ENCODE data around the gene BMPR1A. TPM values are rescaled to one million over a fixed set of nuclear protein-coding genes. Genes with fewer than 3 reads are reported as not detected.

The BMPR1A gene
- total and polyA plus RNA-seq, 4 experiments from 2014 or later, result 4.7 to 21.0 (median 10.4) TPM

- Histone ChIP-seq H3K36me3 (ENCODE audit: insufficient read depth, low read length) (no peaks in the 10 kb centered on the region), H3K27me3 (ENCODE audit: insufficient read depth, low read length) (no peaks in the 10 kb centered on the region), H3K27ac (ENCODE audit: low read depth, low read length) (no peak overlapping the region), H3K4me1 (ENCODE audit: insufficient read depth, low read length) (peaks cover 9% of the 10 kb centered on the region), H3K4me3 (ENCODE audit: low read length in 2 of 2) (no peak overlapping the region), H3K9me3 (ENCODE audit: control insufficient read depth in 1 of 2, low read length in 2 of 2) (no peaks in the 10 kb centered on the region)
- H3K27ac Mint-ChIP-seq, result no peak overlapping the region
- H3K27me3 Mint-ChIP-seq, result no peaks in the 10 kb centered on the region
- peaks cover 0 to 16% of the 10 kb centered on the region in 2 donors for H3K36me3 Mint-ChIP-seq
- H3K4me1 Mint-ChIP-seq, result peaks cover 15 to 27% (median 20%) of the 10 kb centered on the region in 4 donors
- intact Hi-C loops (cut with micrococcal nuclease), result no loop called here
- POLR2A ChIA-PET (ENCODE audit: partially characterized antibody), result no interaction called here
- no peak for DNase-seq
- H3K9me3 Mint-ChIP-seq, result no peaks in the 10 kb centered on the region
- CTCF ChIA-PET (ENCODE audit: partially characterized antibody), result interaction anchor here (1.5 kb wide), 1 partner anchor 16 kb away, joined by 3 read pairs; no protein-coding TSS in a partner anchor
- no peak overlapping the region for H3K4me3 Mint-ChIP-seq
Measured at GRCh38 chr10:86801995-86802394, 45.6 kb downstream of the BMPR1A start.

GRCh38 chr10:86802473-86803108 is 46.2 kb downstream of the BMPR1A start:
- ChIA-PET CTCF (ENCODE audit: partially characterized antibody) (interaction anchor here (1.5 kb wide), 1 partner anchor 15 kb away, joined by 3 read pairs; no protein-coding TSS in a partner anchor), POLR2A (ENCODE audit: partially characterized antibody) (no interaction called here)
- Histone ChIP-seq H3K9me3 (ENCODE audit: control insufficient read depth in 1 of 2, low read length in 2 of 2) (no peaks in the 10 kb centered on the region), H3K27ac (ENCODE audit: low read depth, low read length) (no peak overlapping the region), H3K36me3 (ENCODE audit: insufficient read depth, low read length) (no peaks in the 10 kb centered on the region), H3K4me3 (ENCODE audit: low read length in 2 of 2) (no peak overlapping the region), H3K4me1 (ENCODE audit: insufficient read depth, low read length) (peaks cover 9% of the 10 kb centered on the region), H3K27me3 (ENCODE audit: insufficient read depth, low read length) (no peaks in the 10 kb centered on the region)
- H3K27me3 Mint-ChIP-seq, result no peaks in the 10 kb centered on the region
- H3K27ac Mint-ChIP-seq, result no peak overlapping the region
- H3K36me3 Mint-ChIP-seq, result peaks cover 0 to 16% of the 10 kb centered on the region in 2 donors
- intact Hi-C loops (cut with micrococcal nuclease), result no loop called here
- no peak overlapping the region for H3K4me3 Mint-ChIP-seq
- DNase-seq, result no peak
- peaks cover 14 to 27% (median 18%) of the 10 kb centered on the region in 4 donors for H3K4me1 Mint-ChIP-seq
- no peaks in the 10 kb centered on the region for H3K9me3 Mint-ChIP-seq

GRCh38 chr10:86803156-86803555 is 46.7 kb downstream of the BMPR1A start:
- Mint-ChIP-seq H3K27me3 (no peaks in the 10 kb centered on the region), H3K9me3 (no peaks in the 10 kb centered on the region), H3K4me1 (peaks cover 13 to 27% (median 17%) of the 10 kb centered on the region in 4 donors), H3K36me3 (peaks cover 0 to 16% of the 10 kb centered on the region in 2 donors), H3K27ac (no peak overlapping the region), H3K4me3 (no peak overlapping the region)
- ChIA-PET POLR2A (ENCODE audit: partially characterized antibody) (no interaction called here), CTCF (ENCODE audit: partially characterized antibody) (interaction anchor here (1.5 kb wide), 1 partner anchor 14 kb away, joined by 3 read pairs; no protein-coding TSS in a partner anchor)
- intact Hi-C loops (cut with micrococcal nuclease), result no loop called here
- no peak overlapping the region for H3K27ac ChIP-seq (ENCODE audit: low read depth, low read length)
- no peak overlapping the region for H3K4me3 ChIP-seq (ENCODE audit: low read length in 2 of 2)
- no peaks in the 10 kb centered on the region for H3K36me3 ChIP-seq (ENCODE audit: insufficient read depth, low read length)
- no peak for DNase-seq
- no peaks in the 10 kb centered on the region for H3K27me3 ChIP-seq (ENCODE audit: insufficient read depth, low read length)
- H3K4me1 ChIP-seq (ENCODE audit: insufficient read depth, low read length), result peaks cover 9% of the 10 kb centered on the region
- H3K9me3 ChIP-seq (ENCODE audit: control insufficient read depth in 1 of 2, low read length in 2 of 2), result no peaks in the 10 kb centered on the region

- no peaks in the 10 kb centered on the region for H3K4me1 ChIP-seq (ENCODE audit: insufficient read depth, low read length)
- CTCF ChIA-PET (ENCODE audit: partially characterized antibody), result no interaction called here
- H3K4me3 ChIP-seq (ENCODE audit: low read length in 2 of 2), result no peak overlapping the region
- no peaks in the 10 kb centered on the region for H3K36me3 ChIP-seq (ENCODE audit: insufficient read depth, low read length)
- H3K9me3 ChIP-seq (ENCODE audit: control insufficient read depth in 1 of 2, low read length in 2 of 2), result no peaks in the 10 kb centered on the region
- Mint-ChIP-seq H3K36me3 (peaks cover 0 to 20% of the 10 kb centered on the region in 2 donors), H3K27me3 (no peaks in the 10 kb centered on the region), H3K4me1 (peaks cover 6 to 13% (median 6%) of the 10 kb centered on the region in 4 donors), H3K4me3 (no peak overlapping the region), H3K27ac (no peak overlapping the region), H3K9me3 (no peaks in the 10 kb centered on the region)
- no peaks in the 10 kb centered on the region for H3K27me3 ChIP-seq (ENCODE audit: insufficient read depth, low read length)
- POLR2A ChIA-PET (ENCODE audit: partially characterized antibody), result no interaction called here
- DNase-seq, result no peak
- no peak overlapping the region for H3K27ac ChIP-seq (ENCODE audit: low read depth, low read length)
- intact Hi-C loops (cut with micrococcal nuclease), result no loop called here
Measured at GRCh38 chr10:86804805-86805204, 48.4 kb downstream of the BMPR1A start.

GRCh38 chr10:86813101-86813500 is 56.7 kb downstream of the BMPR1A start:
- CTCF ChIA-PET (ENCODE audit: partially characterized antibody), result no interaction called here

GRCh38 chr10:86813982-86814381 is 57.6 kb downstream of the BMPR1A start:
- Histone ChIP-seq H3K27me3 (ENCODE audit: insufficient read depth, low read length) (no peaks in the 10 kb centered on the region), H3K36me3 (ENCODE audit: insufficient read depth, low read length) (no peaks in the 10 kb centered on the region), H3K9me3 (ENCODE audit: control insufficient read depth in 1 of 2, low read length in 2 of 2) (no peaks in the 10 kb centered on the region), H3K4me3 (ENCODE audit: low read length in 2 of 2) (no peak overlapping the region), H3K4me1 (ENCODE audit: insufficient read depth, low read length) (no peaks in the 10 kb centered on the region), H3K27ac (ENCODE audit: low read depth, low read length) (no peak overlapping the region)
- CTCF ChIA-PET (ENCODE audit: partially characterized antibody), result no interaction called here
- intact Hi-C loops (cut with micrococcal nuclease), result no loop called here
- no peaks in the 10 kb centered on the region for H3K9me3 Mint-ChIP-seq
- H3K27me3 Mint-ChIP-seq, result no peaks in the 10 kb centered on the region
- DNase-seq, result no peak
- POLR2A ChIA-PET (ENCODE audit: partially characterized antibody), result no interaction called here
- no peak overlapping the region for H3K4me3 Mint-ChIP-seq
- H3K36me3 Mint-ChIP-seq, result peaks cover 0 to 17% of the 10 kb centered on the region in 2 donors
- H3K27ac Mint-ChIP-seq, result no peak overlapping the region
- peaks cover 6 to 32% (median 13%) of the 10 kb centered on the region in 4 donors for H3K4me1 Mint-ChIP-seq

More at GRCh38 chr10:86813101-86813500, 56.7 kb downstream of the BMPR1A start:
- Histone ChIP-seq H3K36me3 (ENCODE audit: insufficient read depth, low read length) (no peaks in the 10 kb centered on the region), H3K27ac (ENCODE audit: low read depth, low read length) (no peak overlapping the region), H3K9me3 (ENCODE audit: control insufficient read depth in 1 of 2, low read length in 2 of 2) (no peaks in the 10 kb centered on the region), H3K4me3 (ENCODE audit: low read length in 2 of 2) (no peak overlapping the region), H3K27me3 (ENCODE audit: insufficient read depth, low read length) (no peaks in the 10 kb centered on the region), H3K4me1 (ENCODE audit: insufficient read depth, low read length) (no peaks in the 10 kb centered on the region)
- H3K4me3 Mint-ChIP-seq, result no peak overlapping the region
- H3K36me3 Mint-ChIP-seq, result peaks cover 0 to 17% of the 10 kb centered on the region in 2 donors
- H3K27me3 Mint-ChIP-seq, result no peaks in the 10 kb centered on the region
- DNase-seq, result no peak
- H3K4me1 Mint-ChIP-seq, result peaks cover 6 to 32% (median 13%) of the 10 kb centered on the region in 4 donors
- POLR2A ChIA-PET (ENCODE audit: partially characterized antibody), result no interaction called here
- intact Hi-C loops (cut with micrococcal nuclease), result no loop called here
- H3K27ac Mint-ChIP-seq, result no peak overlapping the region
- no peaks in the 10 kb centered on the region for H3K9me3 Mint-ChIP-seq

GRCh38 chr10:86815035-86815617 is 58.7 kb downstream of the BMPR1A start:
- H3K4me1 ChIP-seq (ENCODE audit: insufficient read depth, low read length), result no peaks in the 10 kb centered on the region
- CTCF ChIA-PET (ENCODE audit: partially characterized antibody), result no interaction called here
- intact Hi-C loops (cut with micrococcal nuclease), result no loop called here
- no peaks in the 10 kb centered on the region for H3K36me3 ChIP-seq (ENCODE audit: insufficient read depth, low read length)
- no peaks in the 10 kb centered on the region for H3K9me3 Mint-ChIP-seq
- no peak for DNase-seq
- H3K27me3 ChIP-seq (ENCODE audit: insufficient read depth, low read length), result no peaks in the 10 kb centered on the region
- POLR2A ChIA-PET (ENCODE audit: partially characterized antibody), result no interaction called here
- H3K4me3 ChIP-seq (ENCODE audit: low read length in 2 of 2), result no peak overlapping the region
- no peak overlapping the region for H3K27ac ChIP-seq (ENCODE audit: low read depth, low read length)
- no peak overlapping the region for H3K4me3 Mint-ChIP-seq
- H3K36me3 Mint-ChIP-seq, result peaks cover 0 to 13% of the 10 kb centered on the region in 2 donors
- no peak overlapping the region for H3K27ac Mint-ChIP-seq
- H3K27me3 Mint-ChIP-seq, result no peaks in the 10 kb centered on the region
- H3K4me1 Mint-ChIP-seq, result peaks cover 6 to 32% (median 12%) of the 10 kb centered on the region in 4 donors
- no peaks in the 10 kb centered on the region for H3K9me3 ChIP-seq (ENCODE audit: control insufficient read depth in 1 of 2, low read length in 2 of 2)

Data from CD4-positive, alpha-beta memory T cell (primary cell).